Uterus (tissue), 2 donors: ENCODE results near the gene ENOPH1.

Source experiments
- CTCF ChIP-seq, 4 experiments: fragments of 200-600 bp in 2 of 4; fragments of 450-650 bp in 2 of 4; sonication (generic) in 2 of 4; IDR thresholded peaks; one replicate each; pipeline ENCODE4 v1.5.1; 2016 to 2019; ENCODE audit warnings: antibody characterized with exemption in 4 of 4, mild to moderate bottlenecking in 2 of 4, moderate library complexity in 1 of 4
- POLR2A ChIP-seq, 2 donors: fragments of 450-650 bp; IDR thresholded peaks; one replicate each; pipeline ENCODE4 v1.6.1; 2016; ENCODE audit warnings: antibody characterized with exemption in 2 of 2, mild to moderate bottlenecking in 1 of 2, moderate library complexity in 1 of 2

GRCh38 chr4:82381661-82382296, 48.6 kb upstream of the ENOPH1 start:
- no peak for TF ChIP-seq CTCF (IDR thresholded peaks at IDR 0.05)
- no peak for TF ChIP-seq POLR2A (IDR thresholded peaks at IDR 0.05)
